CD14-positive monocyte (primary cell): ENCODE measurements around the gene MYH9. TPM values are rescaled to one million over a fixed set of nuclear protein-coding genes. Genes with fewer than 3 reads are reported as not detected.

Source experiments
- DNase-seq, 3 donors: peaks; one replicate each; pipeline ENCODE4 v3.0.0-alpha.2; 2011 to 2022
- H2AFZ ChIP-seq: 2 replicates; pipeline ENCODE4 v1.6.0; 2012; ENCODE audit warnings: mild to moderate bottlenecking, low read depth, low read length, inconsistent platforms; ENCODE audit not compliant: insufficient read depth, poor library complexity, severe bottlenecking
- H3K27ac ChIP-seq, 2 donors: 1 replicate in 1 of 2; 2 replicates in 1 of 2; pipeline ENCODE4 v1.5.1; 2012 to 2013; ENCODE audit warnings: low read length in 2 of 2, control low read depth in 1 of 2, inconsistent platforms in 1 of 2, low read depth in 1 of 2, mild to moderate bottlenecking in 1 of 2
- H3K27me3 ChIP-seq, 2 donors: one replicate each; pipeline versions ENCODE4 v1.6.0 to v1.6.1; 2011 to 2013; ENCODE audit warnings: low read length in 2 of 2; ENCODE audit not compliant: control insufficient read depth in 2 of 2, insufficient read depth in 2 of 2
- H3K36me3 ChIP-seq, 2 donors: replicated peaks in 1 of 2; 1 replicate in 1 of 2; 2 replicates in 1 of 2; pipeline versions ENCODE4 v1.5.1 to v1.6.1; 2012 to 2013; ENCODE audit warnings: low read length in 2 of 2, control low read depth in 1 of 2, inconsistent platforms in 1 of 2, mild to moderate bottlenecking in 1 of 2; ENCODE audit not compliant: insufficient read depth in 2 of 2, control insufficient read depth in 1 of 2
- H3K4me1 ChIP-seq, 2 donors: 1 replicate in 1 of 2; 2 replicates in 1 of 2; pipeline versions ENCODE4 v1.5.1 to v1.6.1; 2012 to 2013; ENCODE audit warnings: low read length in 2 of 2, control low read depth in 1 of 2, inconsistent platforms in 1 of 2, mild to moderate bottlenecking in 1 of 2, moderate library complexity in 1 of 2; ENCODE audit not compliant: insufficient read depth in 2 of 2, control insufficient read depth in 1 of 2
- H3K4me2 ChIP-seq: replicated peaks from 2 replicates; pipeline ENCODE3; 2012; ENCODE audit warnings: low read length, moderate library complexity, mild to moderate bottlenecking; ENCODE audit not compliant: poor library complexity, severe bottlenecking; ENCODE audit errors: extremely low read depth
- H3K4me3 ChIP-seq, 3 experiments: fragments of 200-600 bp in 1 of 3; sonication (generic) in 1 of 3; replicated peaks in 1 of 3; 1 replicate in 2 of 3; 2 replicates in 1 of 3; pipeline ENCODE4 v1.5.1; 2011 to 2013; ENCODE audit warnings: low read length in 3 of 3, mild to moderate bottlenecking in 3 of 3, control low read depth in 2 of 3, low read depth in 2 of 3, inconsistent platforms in 1 of 3, moderate library complexity in 1 of 3
- H3K79me2 ChIP-seq: 2 replicates; pipeline ENCODE4 v1.6.0; 2012; ENCODE audit warnings: mild to moderate bottlenecking, control low read depth, inconsistent platforms, low read length, moderate library complexity; ENCODE audit not compliant: insufficient read depth
- H3K9ac ChIP-seq: 2 replicates; pipeline ENCODE4 v1.6.0; 2017; ENCODE audit warnings: low read length, mild to moderate bottlenecking; ENCODE audit not compliant: insufficient read depth, poor library complexity, severe bottlenecking
- H3K9me3 ChIP-seq, 2 donors: replicated peaks in 1 of 2; 1 replicate in 1 of 2; 2 replicates in 1 of 2; pipeline versions ENCODE4 v1.5.1 to v1.6.1; 2012 to 2013; ENCODE audit warnings: low read length in 2 of 2, control low read depth in 1 of 2; ENCODE audit not compliant: control insufficient read depth in 1 of 2, insufficient read depth in 1 of 2
- H4K20me1 ChIP-seq: 2 replicates; pipeline ENCODE4 v1.6.0; 2012; ENCODE audit warnings: mild to moderate bottlenecking, low read length, control low read depth, moderate library complexity; ENCODE audit not compliant: insufficient read depth
- H3K27ac Mint-ChIP-seq, 7 donors: one replicate each; pipeline ENCODE4 v1.8.0; 2020; ENCODE audit warnings: mild to moderate bottlenecking in 7 of 7, mixed read lengths in 7 of 7, moderate library complexity in 6 of 7, inconsistent platforms in 2 of 7
- H3K27me3 Mint-ChIP-seq, 3 donors: one replicate each; pipeline ENCODE4 v1.8.0; 2021 to 2022; ENCODE audit warnings: low read depth in 3 of 3, mild to moderate bottlenecking in 3 of 3, mixed read lengths in 3 of 3, moderate library complexity in 3 of 3, inconsistent platforms in 1 of 3
- H3K36me3 Mint-ChIP-seq, 2 donors: one replicate each; pipeline ENCODE4 v1.8.0; 2020; ENCODE audit warnings: mixed read lengths in 2 of 2, inconsistent platforms in 1 of 2, mild to moderate bottlenecking in 1 of 2
- H3K4me1 Mint-ChIP-seq: one replicate; pipeline ENCODE4 v1.8.0; 2020; ENCODE audit warnings: mild to moderate bottlenecking, mixed read lengths
- H3K4me3 Mint-ChIP-seq, 2 donors: one replicate each; pipeline ENCODE4 v1.8.0; 2020; ENCODE audit warnings: mild to moderate bottlenecking in 2 of 2, mixed read lengths in 2 of 2, moderate library complexity in 1 of 2
- H3K9me3 Mint-ChIP-seq, 7 donors: one replicate each; pipeline ENCODE4 v1.8.0; 2020 to 2022; ENCODE audit warnings: mixed read lengths in 7 of 7, mild to moderate bottlenecking in 6 of 7, moderate library complexity in 6 of 7, inconsistent platforms in 2 of 7
- CTCF ChIP-seq: fragments of 200-600 bp; IDR thresholded peaks from one replicate; pipeline ENCODE4 v1.8.0; 2022; ENCODE audit warnings: antibody characterized with exemption, mild to moderate bottlenecking
- WGBS: methylation state at CpG from one replicate; pipeline ENCODE4 v1.1.5; 2013; ENCODE audit warnings: missing lambda C conversion rate; ENCODE audit not compliant: insufficient coverage; 5-methylcytosine and 5-hydroxymethylcytosine counted together
- intact Hi-C, 2 donors: fragments of 100-400 bp; cut with micrococcal nuclease; formaldehyde crosslinking; loops; one replicate each; pipeline versions ENCODE4 v1.15.0 to v1.15.1; 2023
- polyA plus RNA-seq, 3 donors: library from polyadenylated mRNA; depleted of rRNA in 1 of 3; unstranded in 2 of 3; stranded (reverse) in 1 of 3; fragments of 300-500 nt in 2 of 3; fragments of >200 nt in 1 of 3; fragmentation: Illumina TruSeq in 2 of 3; gene quantifications; 1 replicate in 2 of 3; 2 replicates in 1 of 3; pipeline ENCODE4 v1.2.3, GENCODE V29; 2012 to 2021

MYH9 gene
- polyA plus RNA-seq, 3 donors = 35.6 to 163 (median 79.5) TPM

DNA sequence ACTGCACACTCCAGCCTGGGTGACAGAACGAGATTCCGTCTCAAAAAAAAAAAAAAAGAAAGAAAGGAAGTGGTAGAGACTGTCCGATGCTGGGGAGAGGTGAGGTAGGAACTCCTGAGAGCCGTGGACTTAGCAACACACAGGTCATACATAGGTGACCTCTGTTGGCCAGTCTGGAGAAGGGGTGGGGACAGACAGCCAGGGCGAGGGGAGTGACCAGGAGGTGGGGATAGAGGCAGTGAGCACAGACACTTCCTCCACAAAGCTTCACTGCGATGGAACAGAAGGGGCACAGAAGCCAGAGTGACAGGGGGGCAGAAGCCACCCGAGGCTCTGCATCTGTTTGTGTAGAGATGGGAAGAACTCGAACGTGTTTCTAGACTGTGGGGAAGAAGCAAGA is 47.1 kb downstream of the MYH9 start:
- Histone ChIP-seq H3K4me3 (no peak overlapping the region), H3K27me3 (no peaks in the 10 kb centered on the region), H3K9me3 (no peaks in the 10 kb centered on the region), H3K36me3 (peaks cover 76 to 87% of the 10 kb centered on the region in 2 donors), H4K20me1 (peaks cover 100% of the 10 kb centered on the region), H3K79me2 (peaks cover 100% of the 10 kb centered on the region), H3K27ac (peak overlapping the region in 1 of 2 donors; percentile 37), H3K4me2 (no peak overlapping the region), H3K4me1 (peaks cover 27 to 28% of the 10 kb centered on the region in 2 donors), H2AFZ (no peak overlapping the region), H3K9ac (no peak overlapping the region)
- intact Hi-C loops = no loop called here
- no peaks in the 10 kb centered on the region for H3K9me3 Mint-ChIP-seq
- no peak for DNase-seq
- peaks cover 0 to 1% (median 1%) of the 10 kb centered on the region in 3 donors for H3K27me3 Mint-ChIP-seq
- H3K4me1 Mint-ChIP-seq = peaks cover 44% of the 10 kb centered on the region
- H3K36me3 Mint-ChIP-seq = peaks cover 69 to 97% of the 10 kb centered on the region in 2 donors
- 79% methylated on average over 4 of the region's 9 CpGs for WGBS
- H3K27ac Mint-ChIP-seq = peak overlapping the region; percentile 8 to 89 (median 49)
- H3K4me3 Mint-ChIP-seq = no peak overlapping the region
- no peak for TF ChIP-seq CTCF

DNA sequence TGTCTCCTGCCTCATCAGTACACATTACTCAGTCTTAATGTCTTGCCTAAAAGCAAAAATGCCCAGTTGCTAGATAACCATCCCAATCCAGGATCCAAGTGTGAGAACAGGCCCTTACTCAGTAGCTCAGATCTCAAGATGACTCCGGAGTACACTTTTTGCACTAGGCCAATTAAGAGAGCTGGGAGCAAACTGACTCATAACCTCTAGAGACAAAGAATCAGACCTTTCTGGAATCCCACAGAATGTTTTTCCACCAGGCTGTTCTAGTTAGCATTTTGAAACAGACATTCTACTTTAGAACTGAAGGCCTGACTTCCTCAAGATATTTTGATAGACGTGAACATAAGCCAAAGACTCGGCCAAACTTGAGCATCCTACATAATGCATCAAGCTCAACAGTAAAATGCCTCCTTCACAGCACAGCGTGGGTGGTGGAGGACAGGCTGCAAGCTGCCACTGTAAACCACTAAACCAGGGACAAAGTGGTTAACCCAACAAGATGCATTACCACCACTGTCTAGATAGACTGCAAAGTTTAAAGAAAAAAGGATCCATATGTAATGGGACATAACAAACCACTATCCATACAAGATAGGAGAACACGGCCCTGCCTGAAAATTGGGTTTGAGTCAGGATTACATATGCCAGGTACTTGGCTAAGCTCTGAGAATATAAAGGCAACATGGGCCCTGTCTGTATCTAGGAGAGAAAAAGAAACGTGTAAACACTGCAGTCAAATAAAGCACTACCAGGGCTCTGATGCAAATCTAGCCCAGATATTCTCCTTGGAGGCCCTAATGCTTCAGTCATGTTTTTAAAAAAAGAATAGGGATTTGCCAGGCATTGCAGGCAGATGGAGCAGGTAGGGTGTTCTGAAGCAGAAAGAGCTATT is 48.3 kb downstream of the MYH9 start:
- H3K36me3 ChIP-seq = peaks cover 85 to 94% of the 10 kb centered on the region in 2 donors
- no peaks in the 10 kb centered on the region for H3K9me3 ChIP-seq
- Mint-ChIP-seq H3K27ac (peak overlapping the region in 4 of 7 donors; percentile 19 to 58 (median 50)), H3K4me3 (no peak overlapping the region), H3K4me1 (peaks cover 48% of the 10 kb centered on the region), H3K27me3 (peaks cover 0 to 1% (median 0%) of the 10 kb centered on the region in 3 donors), H3K9me3 (no peaks in the 10 kb centered on the region), H3K36me3 (peaks cover 78 to 97% of the 10 kb centered on the region in 2 donors)
- H3K4me3 ChIP-seq = no peak overlapping the region
- H3K4me1 ChIP-seq = peaks cover 39 to 40% of the 10 kb centered on the region in 2 donors
- peaks cover 100% of the 10 kb centered on the region for H3K79me2 ChIP-seq
- peak overlapping the region in 1 of 2 donors; percentile 30 for H3K27ac ChIP-seq
- H2AFZ ChIP-seq = no peak overlapping the region
- H3K27me3 ChIP-seq = no peaks in the 10 kb centered on the region
- intact Hi-C loops = no loop called here
- DNase-seq = no peak
- H3K4me2 ChIP-seq = no peak overlapping the region
- H3K9ac ChIP-seq = no peak overlapping the region
- 81% methylated on average over 5 of the region's 6 CpGs for WGBS
- H4K20me1 ChIP-seq = peaks cover 100% of the 10 kb centered on the region
- TF ChIP-seq CTCF = no peak
